Mesodermal cell (in vitro differentiated cells): Measurements from ENCODE around the gene ABHD8.

ENCODE experiments used
- H3K27ac ChIP-seq: 2 replicates; pipeline ENCODE4 v1.7.0; 2013; ENCODE audit warnings: mild to moderate bottlenecking, low read depth, low read length, moderate library complexity; ENCODE audit not compliant: severe bottlenecking
- H3K36me3 ChIP-seq: 2 replicates; pipeline ENCODE4 v1.7.1; 2013; ENCODE audit warnings: mild to moderate bottlenecking, low read length, moderate library complexity; ENCODE audit not compliant: control insufficient read depth, insufficient read depth
- H3K4me1 ChIP-seq: one replicate; pipeline ENCODE4 v1.7.1; 2013; ENCODE audit warnings: mild to moderate bottlenecking, low read length; ENCODE audit not compliant: insufficient read depth, control insufficient read depth, poor library complexity, severe bottlenecking
- H3K4me3 ChIP-seq: 2 replicates; pipeline ENCODE4 v1.7.0; 2013; ENCODE audit warnings: low read length, control low read depth, mild to moderate bottlenecking; ENCODE audit not compliant: insufficient read depth, poor library complexity, severe bottlenecking; ENCODE audit errors: extremely low read depth
- H3K9me3 ChIP-seq: 2 replicates; pipeline ENCODE4 v1.7.1; 2013; ENCODE audit warnings: mild to moderate bottlenecking, low read length, moderate library complexity; ENCODE audit not compliant: control insufficient read depth
- WGBS, 2 experiments: methylation state at CpG; one replicate each; pipeline ENCODE4 v1.1.5; 2013; ENCODE audit warnings: missing lambda C conversion rate in 2 of 2; ENCODE audit not compliant: insufficient coverage in 2 of 2; 5-methylcytosine and 5-hydroxymethylcytosine counted together

The ABHD8 gene

DNA sequence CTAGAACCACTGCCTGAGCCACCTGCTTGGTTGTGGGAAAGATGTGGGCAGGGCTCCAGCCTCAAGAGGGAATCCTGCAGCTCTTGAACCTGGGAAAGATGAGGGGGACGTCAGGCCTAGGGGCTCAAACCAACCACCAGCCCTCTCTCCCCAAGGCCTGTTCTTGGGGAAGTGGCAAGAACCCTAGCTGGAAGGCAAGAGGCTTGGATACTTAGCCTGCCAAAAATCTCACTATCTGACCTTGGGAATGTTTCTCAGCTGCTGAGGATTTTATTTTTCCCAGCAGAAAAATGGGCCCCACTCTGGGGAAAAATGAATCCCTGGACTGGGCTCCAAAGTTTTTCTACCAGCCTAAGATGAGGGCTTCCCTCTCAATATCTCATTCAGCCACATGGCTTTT, 43.3 kb downstream of the ABHD8 start:
- H3K4me1 ChIP-seq, result peaks cover 7% of the 10 kb centered on the region
- no peaks in the 10 kb centered on the region for H3K9me3 ChIP-seq
- no peak overlapping the region for H3K4me3 ChIP-seq
- no peak overlapping the region for H3K27ac ChIP-seq
- peaks cover 4% of the 10 kb centered on the region for H3K36me3 ChIP-seq
- WGBS, 2 experiments, result no CpG with 5 or more reads among the region's 1 CpG

DNA sequence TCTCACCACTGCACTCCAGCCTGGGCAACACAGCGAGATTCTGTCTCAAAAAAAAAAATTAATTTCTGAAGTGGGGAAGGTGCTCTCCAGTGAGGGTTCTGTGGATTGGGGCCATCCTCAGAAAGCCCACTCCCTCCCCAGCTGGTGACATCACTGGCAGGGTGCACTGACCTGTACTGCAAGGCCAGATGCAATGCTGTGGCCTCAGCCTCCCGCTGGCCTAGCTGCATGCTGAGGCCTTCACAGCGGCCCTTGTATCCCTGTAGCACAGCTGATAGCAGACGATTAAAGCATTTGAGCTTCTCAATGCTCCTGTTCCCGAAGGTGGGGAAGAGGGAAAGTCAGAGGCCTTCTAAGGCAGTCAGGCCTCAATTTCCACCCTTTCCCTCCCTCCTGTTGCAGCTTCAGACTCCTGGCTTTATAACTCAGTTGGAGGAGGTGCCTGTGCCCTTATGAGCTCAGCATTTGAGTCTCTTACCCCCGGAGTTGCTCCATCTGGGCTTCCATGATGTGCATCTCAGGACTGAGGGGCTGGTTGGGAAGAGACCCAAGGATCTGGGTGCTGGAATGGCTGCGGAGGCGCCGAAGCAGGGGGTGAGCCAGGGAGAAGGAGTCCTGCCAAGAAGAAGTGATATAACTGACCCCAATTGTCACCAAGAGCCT, 44.0 kb downstream of the ABHD8 start:
- Histone ChIP-seq H3K4me1 (peaks cover under 1% of the 10 kb centered on the region), H3K9me3 (no peaks in the 10 kb centered on the region), H3K27ac (no peak overlapping the region), H3K36me3 (peaks cover 4% of the 10 kb centered on the region), H3K4me3 (no peak overlapping the region)
- WGBS, 2 experiments, result 86 to 91% methylated on average over 7 to 8 of the region's 9 CpGs

DNA sequence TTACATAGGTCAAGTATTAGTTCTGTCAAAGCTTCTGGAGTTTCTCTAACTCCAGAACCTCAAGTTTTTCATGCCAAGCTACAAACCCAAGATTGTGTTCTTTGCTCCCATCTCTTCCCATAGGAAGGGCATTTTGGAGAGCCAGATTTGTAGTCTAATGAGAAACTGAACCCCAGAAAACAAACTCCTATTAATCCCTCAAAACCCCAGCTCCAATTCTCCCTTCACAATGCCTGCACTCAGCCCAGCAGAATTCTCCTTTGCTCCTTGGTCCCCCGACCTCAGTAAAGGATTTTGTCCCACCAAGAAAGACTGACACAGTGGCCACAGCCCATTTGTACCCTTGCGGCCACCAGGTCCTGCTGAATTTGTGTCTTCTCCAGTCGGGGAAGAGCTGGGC, 47.1 kb downstream of the ABHD8 start:
- H3K4me3 ChIP-seq, result no peak overlapping the region
- no peak overlapping the region for H3K27ac ChIP-seq
- no peaks in the 10 kb centered on the region for H3K9me3 ChIP-seq
- WGBS, 2 experiments, result 86 to 90% methylated on average over 3 of the region's 3 CpGs
- H3K4me1 ChIP-seq, result no peaks in the 10 kb centered on the region
- H3K36me3 ChIP-seq, result peaks cover 4% of the 10 kb centered on the region

DNA sequence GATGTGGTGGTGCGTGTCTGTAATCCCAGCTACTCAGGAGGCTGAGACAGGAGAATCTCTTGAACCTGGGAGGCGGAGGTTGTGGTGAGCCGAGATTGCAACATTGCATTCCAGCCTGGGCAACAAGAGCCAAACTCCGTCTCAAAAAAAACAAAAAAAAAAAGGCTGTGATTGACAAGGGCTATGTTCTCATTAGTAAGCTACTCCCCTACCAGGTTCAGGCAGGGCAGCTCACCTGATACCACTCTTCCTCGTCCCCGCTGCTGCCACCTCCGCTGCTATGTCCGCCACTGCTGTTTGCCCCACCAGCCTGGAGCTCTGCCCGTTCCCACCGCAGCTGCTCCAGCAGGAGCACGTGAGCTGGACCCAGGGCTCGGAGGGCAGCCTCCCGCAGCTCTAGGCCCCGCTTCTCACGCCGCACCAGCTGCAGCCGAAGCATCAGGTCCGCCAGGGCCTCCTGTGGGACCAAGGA, 48.0 kb downstream of the ABHD8 start:
- 89% methylated on average over 16 to 17 of the region's 18 CpGs for WGBS, 2 experiments
- H3K4me1 ChIP-seq, result no peaks in the 10 kb centered on the region

DNA sequence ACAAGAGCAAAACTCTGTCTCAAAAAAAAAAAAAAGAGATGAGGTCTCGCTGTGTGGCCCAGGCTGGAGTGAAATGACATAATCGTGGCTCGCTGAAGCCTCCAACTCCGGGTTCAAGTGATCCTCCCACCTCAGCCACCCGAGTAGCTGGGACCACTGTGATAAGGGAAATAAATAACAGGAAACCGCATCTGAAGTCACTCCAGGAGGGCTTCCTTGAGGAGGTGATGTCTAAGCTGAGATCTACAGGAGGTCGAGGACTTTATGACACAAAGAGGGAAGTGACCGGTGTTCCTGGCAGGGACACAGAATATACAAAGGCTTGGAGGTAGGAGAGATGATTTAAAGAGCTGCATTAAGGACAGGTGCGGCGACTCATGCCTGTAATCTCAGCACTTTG, 48.6 kb downstream of the ABHD8 start:
- no peaks in the 10 kb centered on the region for H3K9me3 ChIP-seq
- H3K4me3 ChIP-seq, result no peak overlapping the region
- 85 to 94% methylated on average over 7 to 10 of the region's 10 CpGs for WGBS, 2 experiments
- H3K27ac ChIP-seq, result no peak overlapping the region
- H3K36me3 ChIP-seq, result peaks cover 4% of the 10 kb centered on the region
- H3K4me1 ChIP-seq, result no peaks in the 10 kb centered on the region

More for the DNA sequence above, 48.0 kb downstream of the ABHD8 start:
- peaks cover 4% of the 10 kb centered on the region for H3K36me3 ChIP-seq
- H3K9me3 ChIP-seq, result no peaks in the 10 kb centered on the region
- no peak overlapping the region for H3K27ac ChIP-seq
- no peak overlapping the region for H3K4me3 ChIP-seq

DNA sequence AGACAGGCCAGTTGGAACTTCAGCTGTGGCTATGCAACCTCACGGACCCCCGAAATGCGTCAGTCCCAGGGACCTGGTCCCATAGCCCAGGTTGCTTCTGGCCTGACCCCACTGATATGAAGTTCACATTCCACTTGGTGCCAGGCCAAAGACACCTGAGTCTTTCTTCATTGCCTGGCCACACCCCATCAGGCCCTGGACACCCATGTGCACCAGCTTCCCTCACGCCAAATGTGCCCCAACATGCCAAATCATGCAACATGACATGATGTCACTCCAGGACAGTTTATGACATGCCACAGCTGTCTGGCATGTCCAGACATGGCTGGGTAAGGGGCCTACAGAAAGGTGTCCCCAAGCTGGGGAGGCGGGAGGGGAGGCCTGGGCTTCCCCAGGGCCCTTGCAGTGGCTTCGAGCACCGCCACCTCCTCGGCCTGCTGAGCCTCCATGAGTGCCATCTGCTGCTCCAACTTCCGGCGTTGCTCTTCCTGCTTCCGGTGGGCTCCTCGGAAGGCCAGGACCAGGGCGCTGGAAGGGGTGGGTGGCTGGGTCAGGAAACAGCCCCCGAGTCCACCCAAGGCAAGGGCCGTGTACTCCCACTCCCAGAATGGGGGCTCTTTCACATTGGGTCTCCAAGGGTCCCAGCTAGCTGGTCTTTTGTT, 53.2 kb downstream of the ABHD8 start:
- no peaks in the 10 kb centered on the region for H3K9me3 ChIP-seq
- WGBS, 2 experiments, result 93 to 99% methylated on average over 8 to 12 of the region's 15 CpGs
- no peak overlapping the region for H3K4me3 ChIP-seq
- no peak overlapping the region for H3K27ac ChIP-seq
- H3K4me1 ChIP-seq, result peaks cover 7% of the 10 kb centered on the region
- no peaks in the 10 kb centered on the region for H3K36me3 ChIP-seq

DNA sequence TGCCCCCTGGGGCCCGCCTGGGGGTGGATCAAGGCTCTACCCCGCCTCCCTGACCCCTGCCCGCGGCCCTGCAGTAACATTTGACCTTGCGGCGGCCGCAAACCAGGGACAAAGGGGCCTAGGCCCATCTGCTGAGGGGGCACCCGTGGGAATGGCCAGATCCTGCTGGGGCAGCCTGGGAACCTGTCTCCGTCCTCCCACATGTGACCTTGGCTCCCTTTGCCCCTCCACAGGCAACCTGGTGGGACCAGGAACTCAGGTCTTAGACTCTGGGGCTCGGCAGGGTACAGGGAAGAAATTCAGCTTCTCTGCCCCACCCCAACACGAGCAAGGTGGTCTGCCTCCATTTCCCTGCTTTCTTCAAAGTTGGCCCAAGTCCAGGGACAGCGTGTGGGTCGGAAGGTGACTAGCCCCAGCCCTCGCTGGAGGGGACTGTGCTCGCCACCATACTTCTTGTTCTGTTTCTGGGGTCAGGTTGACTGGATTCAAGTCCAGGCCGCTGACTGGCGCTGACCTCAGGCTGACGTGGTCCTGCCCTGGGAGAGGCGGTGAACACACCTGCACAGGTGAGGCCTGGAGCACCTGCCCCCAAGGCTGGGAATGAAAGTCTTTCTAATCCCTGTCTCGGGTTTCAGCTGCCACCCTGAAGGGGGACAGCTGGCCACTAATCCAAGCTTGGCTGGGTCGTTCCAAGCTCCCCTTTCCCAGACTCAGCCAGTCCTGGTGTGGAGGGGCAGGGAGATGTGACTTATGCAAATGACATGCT, 55.0 kb downstream of the ABHD8 start:
- no peaks in the 10 kb centered on the region for H3K36me3 ChIP-seq
- WGBS, 2 experiments, result 49 to 65% methylated on average over 13 to 21 of the region's 21 CpGs
- H3K4me3 ChIP-seq, result no peak overlapping the region
- H3K9me3 ChIP-seq, result no peaks in the 10 kb centered on the region
- H3K4me1 ChIP-seq, result peaks cover 10% of the 10 kb centered on the region
- no peak overlapping the region for H3K27ac ChIP-seq

DNA sequence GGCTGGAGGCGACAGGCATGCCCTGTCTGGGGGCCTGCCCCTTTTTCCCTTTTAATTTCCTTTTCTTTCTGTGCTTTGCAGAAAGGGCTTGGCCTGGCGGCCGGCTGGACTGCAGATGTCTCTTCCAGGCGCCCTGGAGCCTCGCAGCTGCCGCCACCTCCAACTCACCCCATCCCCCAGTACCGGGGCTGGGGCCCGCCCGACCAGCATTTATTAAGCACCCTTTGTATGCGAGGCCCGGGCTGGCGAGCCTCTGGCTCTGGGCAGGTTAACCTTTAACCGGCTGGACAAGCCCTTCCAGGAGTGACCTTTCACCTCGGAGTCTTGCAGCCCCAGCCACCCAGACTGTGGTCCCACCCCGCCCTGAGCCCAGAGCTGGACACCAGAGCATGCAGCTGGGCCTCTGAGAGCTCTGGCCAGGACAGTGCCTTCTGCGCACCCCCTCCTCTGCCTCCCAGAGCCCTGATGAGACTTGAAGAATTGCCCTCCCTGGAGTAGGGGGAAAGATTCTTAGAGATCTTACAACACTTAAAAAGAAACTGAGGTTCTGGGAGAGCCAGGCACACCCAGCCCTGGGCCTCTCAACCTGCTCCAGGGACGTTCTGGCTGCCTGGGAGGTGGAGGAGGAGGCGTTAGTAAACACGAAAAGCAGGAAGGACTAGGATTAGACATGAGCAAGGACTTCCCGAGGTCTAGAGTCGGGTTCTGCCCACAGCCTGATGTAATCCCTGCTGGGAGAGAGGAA, 56.4 kb downstream of the ABHD8 start:
- no peaks in the 10 kb centered on the region for H3K36me3 ChIP-seq
- WGBS, 2 experiments, result 15 to 20% methylated on average over 18 to 20 of the region's 21 CpGs
- H3K4me1 ChIP-seq, result peaks cover 20% of the 10 kb centered on the region
- peak overlapping the region; percentile 41 for H3K4me3 ChIP-seq
- H3K9me3 ChIP-seq, result no peaks in the 10 kb centered on the region
- H3K27ac ChIP-seq, result peak overlapping the region; percentile 83

DNA sequence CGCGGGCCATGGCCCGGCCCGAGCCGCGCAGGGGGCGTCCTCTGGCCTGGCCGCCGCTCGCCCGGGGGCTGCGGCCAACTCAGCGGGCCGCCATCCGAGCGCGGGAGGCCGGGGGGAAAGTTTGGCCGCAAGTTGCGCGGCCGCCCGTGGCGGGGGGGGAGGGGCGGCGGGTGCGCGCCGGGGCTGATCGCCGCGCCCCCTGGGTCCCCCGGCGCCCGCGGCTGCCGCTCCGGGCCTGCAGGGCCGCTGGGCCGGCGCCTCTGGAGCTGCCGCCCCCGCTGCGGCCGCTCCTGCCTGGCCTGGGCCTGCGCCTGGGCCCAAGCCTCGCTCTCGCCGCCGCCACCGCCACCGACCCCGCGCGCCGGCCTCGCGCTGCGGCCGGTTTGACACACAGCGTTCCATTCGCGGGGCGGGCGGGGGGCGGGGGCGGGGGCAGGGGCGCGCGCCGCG, 57.7 kb downstream of the ABHD8 start, which contains the start of gene NR2F6:
TSS of gene NR2F6 (minus strand) at position 385 of the 450 bp plus-strand sequence. CDS start 699 bp downstream, outside the sequence.
- H3K4me3 ChIP-seq, result peak within 1 kb of the TSS; percentile 90
- H3K4me1 ChIP-seq, result peaks cover 20% of the 10 kb centered on the region
- no peaks in the 10 kb centered on the region for H3K9me3 ChIP-seq
- H3K27ac ChIP-seq, result peak within 1 kb of the TSS; percentile 83
- WGBS, 2 experiments, result 0 to 1% methylated on average over 27 to 38 of the region's 72 CpGs
- H3K36me3 ChIP-seq, result peaks cover 9% of the 10 kb centered on the region
